ENCODE data around the gene TNIK. TPM values are rescaled to one million over a fixed set of nuclear protein-coding genes. Genes with fewer than 3 reads are reported as not detected.

TNIK gene
- total and polyA plus RNA-seq, 10 of the 15 experiments (the other 5 are each of a cell fraction or from before 2014, with no cell fraction given) = 13.9 to 74.3 (median 48.2) TPM

DNA sequence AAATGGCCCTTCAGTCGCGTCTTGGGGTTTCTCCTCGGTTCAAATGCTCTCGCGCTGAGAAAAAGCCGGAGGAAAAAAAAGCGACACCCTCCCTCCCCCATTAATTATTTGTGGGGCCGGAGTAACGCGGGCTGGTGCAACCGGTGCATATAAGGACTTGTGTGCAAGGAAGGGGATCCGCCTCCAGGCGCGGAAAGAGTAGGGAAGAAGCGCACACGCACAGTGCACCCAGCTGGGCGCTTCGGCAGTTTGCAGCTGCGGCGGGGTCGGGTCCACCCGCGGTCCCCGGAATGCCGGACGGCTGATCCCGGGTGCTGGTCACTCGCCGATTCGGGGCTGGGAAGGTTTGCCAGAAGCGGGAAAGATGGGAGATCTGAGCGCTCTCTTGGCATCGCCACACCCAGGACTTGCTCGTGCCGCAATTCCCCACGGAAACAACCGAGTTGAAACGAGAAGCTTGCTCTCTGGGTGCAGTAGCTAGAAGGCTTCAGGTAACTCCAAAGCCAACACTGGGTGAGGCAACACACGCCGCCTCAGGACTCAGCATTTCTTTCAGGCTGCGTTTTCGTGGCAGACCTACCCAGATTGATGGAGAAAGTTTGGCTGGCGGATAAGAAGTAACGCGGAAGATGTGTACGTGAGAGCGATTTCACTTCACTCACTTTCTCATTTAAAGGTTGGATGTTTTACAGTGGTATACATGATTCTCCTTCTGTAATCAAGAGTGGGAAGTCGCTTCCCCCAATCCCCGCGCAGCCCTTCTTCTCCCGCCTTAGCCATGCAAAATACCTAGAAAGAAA is 720 bp upstream of the TNIK start (continued):
- peak in 2 of 3 experiments; percentile 18 to 37; a peak in 3 of 6 replicates for TF ChIP-seq CTCF (IDR thresholded peaks at IDR 0.05 in 2 of 3, conservative IDR thresholded peaks at IDR 0.05 in 1 of 3; ENCODE audit: control insufficient read depth in 2 of 3, extremely low read depth in 1 of 3, insufficient read depth in 1 of 3, low read depth in 3 of 3, low read length in 3 of 3)
- TF ChIP-seq ZNF622 (IDR thresholded peaks at IDR 0.05) = no peak
- no peak; the same call in 1 of the 2 replicates for TF ChIP-seq NBN (IDR thresholded peaks at IDR 0.05)
- TF ChIP-seq RCOR1 (conservative IDR thresholded peaks at IDR 0.05; ENCODE audit: low read depth, low read length) = no peak; the same call in 1 of the 2 replicates
- no peak for TF ChIP-seq EGR1 (IDR thresholded peaks at IDR 0.05; ENCODE audit: borderline replicate concordance in 1 of 2, low read depth in 2 of 2, low read length in 2 of 2)
- peak; percentile 77 for TF ChIP-seq IKZF1 (conservative IDR thresholded peaks at IDR 0.05)
- TF ChIP-seq SIX5 (IDR thresholded peaks at IDR 0.05; ENCODE audit: low read depth, low read length, severe bottlenecking) = no peak
- peak; percentile 29; the same call in 1 of the 2 replicates for TF ChIP-seq TAF1 (IDR thresholded peaks at IDR 0.05; ENCODE audit: borderline replicate concordance, low read depth, low read length)
- peak; percentile 17; the same call in 1 of the 2 replicates for TF ChIP-seq ZNF207 (IDR thresholded peaks at IDR 0.05; ENCODE audit: borderline replicate concordance)
- peak; percentile 14; the same call in 1 of the 2 replicates for TF ChIP-seq ZNF384 (IDR thresholded peaks at IDR 0.05; ENCODE audit: borderline replicate concordance, low read depth, low read length)
- TF ChIP-seq, protein P1, sequence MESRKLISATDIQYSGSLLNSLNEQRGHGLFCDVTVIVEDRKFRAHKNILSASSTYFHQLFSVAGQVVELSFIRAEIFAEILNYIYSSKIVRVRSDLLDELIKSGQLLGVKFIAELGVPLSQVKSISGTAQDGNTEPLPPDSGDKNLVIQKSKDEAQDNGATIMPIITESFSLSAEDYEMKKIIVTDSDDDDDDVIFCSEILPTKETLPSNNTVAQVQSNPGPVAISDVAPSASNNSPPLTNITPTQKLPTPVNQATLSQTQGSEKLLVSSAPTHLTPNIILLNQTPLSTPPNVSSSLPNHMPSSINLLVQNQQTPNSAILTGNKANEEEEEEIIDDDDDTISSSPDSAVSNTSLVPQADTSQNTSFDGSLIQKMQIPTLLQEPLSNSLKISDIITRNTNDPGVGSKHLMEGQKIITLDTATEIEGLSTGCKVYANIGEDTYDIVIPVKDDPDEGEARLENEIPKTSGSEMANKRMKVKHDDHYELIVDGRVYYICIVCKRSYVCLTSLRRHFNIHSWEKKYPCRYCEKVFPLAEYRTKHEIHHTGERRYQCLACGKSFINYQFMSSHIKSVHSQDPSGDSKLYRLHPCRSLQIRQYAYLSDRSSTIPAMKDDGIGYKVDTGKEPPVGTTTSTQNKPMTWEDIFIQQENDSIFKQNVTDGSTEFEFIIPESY (IDR thresholded peaks at IDR 0.05) = no peak
- TF ChIP-seq POLR2A (IDR thresholded peaks at IDR 0.05; ENCODE audit: low read depth, low read length) = no peak
- TF ChIP-seq SIN3A (IDR thresholded peaks at IDR 0.05; ENCODE audit: low read depth, low read length) = peak; percentile 12; the same call in 1 of the 2 replicates
- TF ChIP-seq BMI1 (IDR thresholded peaks at IDR 0.05; ENCODE audit: borderline replicate concordance) = no peak
- peak; percentile 61; the same call in 1 of the 2 replicates for TF ChIP-seq HDAC2 (IDR thresholded peaks at IDR 0.05)
- TF ChIP-seq EED (IDR thresholded peaks at IDR 0.05; ENCODE audit: low read depth) = peak; percentile 41; the same call in 1 of the 2 replicates
- peak in 1 of 2 experiments; percentile 85; a peak in 2 of 4 replicates for TF ChIP-seq SRF (IDR thresholded peaks at IDR 0.05; ENCODE audit: low read depth in 2 of 2, low read length in 2 of 2)
- no peak for TF ChIP-seq NFYB (IDR thresholded peaks at IDR 0.05; ENCODE audit: insufficient read depth, low read depth, low read length)
- TF ChIP-seq FOXM1 (IDR thresholded peaks at IDR 0.05; ENCODE audit: low read depth, low read length) = peak; percentile 46; the same call in 1 of the 2 replicates
- TF ChIP-seq ATF2 (IDR thresholded peaks at IDR 0.05; ENCODE audit: low read length) = no peak; the same call in 1 of the 2 replicates
- no peak for TF ChIP-seq MYB (IDR thresholded peaks at IDR 0.05; ENCODE audit: borderline replicate concordance, low read depth, low read length)
- TF ChIP-seq ATF7 (IDR thresholded peaks at IDR 0.05; ENCODE audit: low read depth) = no peak
- TF ChIP-seq SMARCA5 (IDR thresholded peaks at IDR 0.05) = no peak
- TF ChIP-seq, protein P2, sequence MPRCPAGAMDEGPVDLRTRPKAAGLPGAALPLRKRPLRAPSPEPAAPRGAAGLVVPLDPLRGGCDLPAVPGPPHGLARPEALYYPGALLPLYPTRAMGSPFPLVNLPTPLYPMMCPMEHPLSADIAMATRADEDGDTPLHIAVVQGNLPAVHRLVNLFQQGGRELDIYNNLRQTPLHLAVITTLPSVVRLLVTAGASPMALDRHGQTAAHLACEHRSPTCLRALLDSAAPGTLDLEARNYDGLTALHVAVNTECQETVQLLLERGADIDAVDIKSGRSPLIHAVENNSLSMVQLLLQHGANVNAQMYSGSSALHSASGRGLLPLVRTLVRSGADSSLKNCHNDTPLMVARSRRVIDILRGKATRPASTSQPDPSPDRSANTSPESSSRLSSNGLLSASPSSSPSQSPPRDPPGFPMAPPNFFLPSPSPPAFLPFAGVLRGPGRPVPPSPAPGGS (IDR thresholded peaks at IDR 0.05; ENCODE audit: borderline replicate concordance, insufficient read depth, low read depth, low read length, poor library complexity, severe bottlenecking) = no peak

All from GM12878 (cell line).